K562 (cell line): ENCODE results near the gene XRCC3. TPM values are rescaled to one million over a fixed set of nuclear protein-coding genes. Genes with fewer than 3 reads are reported as not detected.

Experiments
- BRF1 ChIP-seq: IDR thresholded peaks from 3 replicates; pipeline ENCODE4 v1.6.1; 2011; ENCODE audit warnings: borderline replicate concordance, mild to moderate bottlenecking; ENCODE audit not compliant: insufficient read length; ENCODE audit errors: extremely low read depth
- CBX5 ChIP-seq: IDR thresholded peaks from 2 replicates; pipeline ENCODE4 v1.6.1; 2014; ENCODE audit warnings: low read depth, borderline replicate concordance
- E2F4 ChIP-seq: sonication (generic); formaldehyde crosslinking; IDR thresholded peaks from 2 replicates; pipeline ENCODE4 v1.8.0; 2022; ENCODE audit warnings: mild to moderate bottlenecking, low read depth, missing genetic modification reagents
- HNRNPK ChIP-seq: fragments of 200-400 bp; formaldehyde crosslinking; IDR thresholded peaks from one replicate; pipeline ENCODE4 v1.6.1; 2018; ENCODE audit warnings: mild to moderate bottlenecking, low read depth, low read length; ENCODE audit not compliant: poor library complexity, severe bottlenecking
- KLF1 ChIP-seq: fragments of 450-650 bp; IDR thresholded peaks from 2 replicates; pipeline ENCODE4 v1.6.1; 2016; ENCODE audit warnings: missing genetic modification characterization, missing compliant biosample characterization
- L3MBTL2 ChIP-seq: fragments of 450-650 bp; IDR thresholded peaks from 2 replicates; pipeline ENCODE4 v1.6.1; 2016; ENCODE audit warnings: mild to moderate bottlenecking, moderate library complexity
- NFIX ChIP-seq: fragments of 250-450 bp; sonication (Bioruptor Pico); IDR thresholded peaks from 2 replicates; pipeline ENCODE4 v1.4.0; 2020; ENCODE audit warnings: low read depth, mild to moderate bottlenecking, moderate library complexity
- POLR2G ChIP-seq: fragments of 200-400 bp; formaldehyde crosslinking; IDR thresholded peaks from 2 replicates; pipeline ENCODE4 v1.6.1; 2017; ENCODE audit warnings: low read depth, mild to moderate bottlenecking, antibody characterized with exemption, low read length, moderate library complexity
- RBM22 ChIP-seq: fragments of 200-400 bp; formaldehyde crosslinking; IDR thresholded peaks from 2 replicates; pipeline ENCODE4 v1.6.1; 2018; ENCODE audit warnings: low read length, low read depth; ENCODE audit not compliant: poor library complexity, severe bottlenecking
- SMAD2 ChIP-seq: fragments of 150-350 bp; IDR thresholded peaks from 2 replicates; pipeline ENCODE4 v1.6.1; 2014; ENCODE audit warnings: low read depth, mild to moderate bottlenecking, low read length
- THAP12 ChIP-seq: fragments of 250-450 bp; sonication (Bioruptor Pico); IDR thresholded peaks from 2 replicates; pipeline ENCODE4 v1.9.0; 2021; ENCODE audit warnings: mild to moderate bottlenecking, inconsistent platforms
- THRAP3 ChIP-seq: fragments of 450-650 bp; IDR thresholded peaks from 2 replicates; pipeline ENCODE4 v1.6.1; 2016; ENCODE audit warnings: mild to moderate bottlenecking, inconsistent platforms, borderline replicate concordance
- ZFP36 ChIP-seq: fragments of 150-350 bp; IDR thresholded peaks from 2 replicates; pipeline ENCODE4 v1.6.1; 2018; ENCODE audit warnings: low read length, low read depth; ENCODE audit not compliant: partially characterized antibody
- ZNF589 ChIP-seq: fragments of 200-800 bp; sonication (Bioruptor generic); IDR thresholded peaks from 2 replicates; pipeline ENCODE4 v1.6.1; 2016; ENCODE audit warnings: low read depth, missing genetic modification characterization, missing compliant biosample characterization
- ZNF77 ChIP-seq: fragments of 250-450 bp; sonication (Bioruptor Pico); IDR thresholded peaks from 2 replicates; pipeline ENCODE4 v1.5.0; 2020
- polyA plus RNA-seq, 8 experiments: library from polyadenylated mRNA; depleted of rRNA in 4 of 8; stranded (reverse) in 5 of 8; unstranded in 3 of 8; fragments of >200 nt; fragmentation: Nextera tagmentation in 2 of 8; fragmentation: Illumina TruSeq in 1 of 8; extraction: Ambion mirVana in 2 of 8; extraction: Trizol in 1 of 8; gene quantifications; 2 replicates each; pipeline versions ENCODE4 v1.2.1 to v1.2.3, GENCODE V29; 2011 to 2014; ENCODE audit warnings: inconsistent platforms in 1 of 8, missing spikeins in 1 of 8
- total RNA-seq, 7 experiments: library from RNA; depleted of rRNA in 6 of 7; stranded (reverse); fragments of >200 nt in 6 of 7; fragmentation: Illumina TruSeq in 2 of 7; extraction: Trizol in 2 of 7; gene quantifications; 2 replicates each; pipeline versions ENCODE4 v1.2.1 to v1.2.3, GENCODE V29; 2011 to 2021; ENCODE audit warnings: low replicate concordance in 1 of 7
- TF ChIP-seq, protein P1 (sequence below): fragments of 450-650 bp; IDR thresholded peaks from 2 replicates; pipeline ENCODE4 v1.6.1; 2016; ENCODE audit warnings: mild to moderate bottlenecking
- TF ChIP-seq, protein P2 (sequence below): fragments of 450-650 bp; IDR thresholded peaks from 2 replicates; pipeline ENCODE4 v1.6.1; 2017; ENCODE audit warnings: mild to moderate bottlenecking, moderate library complexity

XRCC3 gene
- total and polyA plus RNA-seq, 9 of the 15 experiments (the other 6 are each of a cell fraction or from before 2014, with no cell fraction given), result 0.34 to 59.3 (median 30.3) TPM

DNA sequence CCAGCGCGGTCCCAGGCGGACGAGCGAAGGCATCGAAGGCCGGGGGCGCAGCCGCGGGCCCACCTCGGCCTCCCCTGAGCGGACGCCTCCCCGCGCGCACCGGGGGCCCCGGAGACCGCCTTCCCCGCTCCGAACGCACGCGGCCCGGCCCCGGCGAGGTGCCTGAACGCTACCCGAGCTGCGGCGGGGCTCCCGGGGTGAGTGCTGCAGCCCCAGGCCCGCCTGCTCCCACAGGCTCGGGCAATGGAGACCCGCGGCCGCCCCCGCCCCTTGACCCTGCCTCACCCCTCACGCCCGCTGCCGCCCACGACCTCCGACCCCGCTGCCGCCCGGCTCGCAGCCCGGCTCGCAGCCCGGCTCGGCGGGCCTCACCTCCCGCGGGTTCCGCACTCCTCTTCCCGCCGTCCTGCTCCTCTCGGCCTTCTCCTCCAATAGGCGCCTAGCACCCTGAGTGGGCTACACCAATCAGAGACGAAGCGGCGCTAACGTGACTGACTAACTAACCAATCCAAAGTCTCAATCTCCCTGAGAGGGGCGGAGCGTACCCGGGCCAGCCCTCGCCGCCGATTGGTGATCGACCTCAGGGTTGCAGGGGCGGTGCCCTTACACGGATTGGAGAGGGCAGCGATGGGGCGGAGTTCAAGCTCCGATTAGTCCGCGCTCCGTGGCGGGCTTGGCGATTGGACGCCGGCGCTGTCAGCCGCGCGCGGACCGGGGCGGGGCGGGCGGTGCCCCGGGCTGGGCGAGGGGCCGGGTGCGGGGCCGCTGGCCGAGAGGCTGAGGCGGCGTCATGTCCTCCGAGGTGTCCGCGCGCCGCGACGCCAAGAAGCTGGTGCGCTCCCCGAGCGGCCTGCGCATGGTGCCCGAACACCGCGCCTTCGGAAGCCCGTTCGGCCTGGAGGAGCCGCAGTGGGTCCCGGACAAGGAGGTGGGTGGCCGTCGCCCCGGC is at the start of gene XRCC3, which contains the start of gene ZFYVE21 (continued):
- TF ChIP-seq E2F4 (peak; percentile 87; the same call in 1 of the 2 replicates), RBM22 (no peak), SMAD2 (no peak), HNRNPK (no peak), ZFP36 (no peak), THRAP3 (no peak), ZNF77 (no peak), CBX5 (no peak), ZNF589 (CRISPR knock-in tag) (no peak), BRF1 (no peak), L3MBTL2 (peak; percentile 92), KLF1 (0 out of 2 replicates have a peak, but pooled peaks have one; percentile 30), POLR2G (peak; percentile 93), THAP12 (CRISPR knock-in tag) (peak; percentile 34; the same call in 1 of the 2 replicates), NFIX (CRISPR knock-in tag) (no peak)
- TF ChIP-seq, protein P1, sequence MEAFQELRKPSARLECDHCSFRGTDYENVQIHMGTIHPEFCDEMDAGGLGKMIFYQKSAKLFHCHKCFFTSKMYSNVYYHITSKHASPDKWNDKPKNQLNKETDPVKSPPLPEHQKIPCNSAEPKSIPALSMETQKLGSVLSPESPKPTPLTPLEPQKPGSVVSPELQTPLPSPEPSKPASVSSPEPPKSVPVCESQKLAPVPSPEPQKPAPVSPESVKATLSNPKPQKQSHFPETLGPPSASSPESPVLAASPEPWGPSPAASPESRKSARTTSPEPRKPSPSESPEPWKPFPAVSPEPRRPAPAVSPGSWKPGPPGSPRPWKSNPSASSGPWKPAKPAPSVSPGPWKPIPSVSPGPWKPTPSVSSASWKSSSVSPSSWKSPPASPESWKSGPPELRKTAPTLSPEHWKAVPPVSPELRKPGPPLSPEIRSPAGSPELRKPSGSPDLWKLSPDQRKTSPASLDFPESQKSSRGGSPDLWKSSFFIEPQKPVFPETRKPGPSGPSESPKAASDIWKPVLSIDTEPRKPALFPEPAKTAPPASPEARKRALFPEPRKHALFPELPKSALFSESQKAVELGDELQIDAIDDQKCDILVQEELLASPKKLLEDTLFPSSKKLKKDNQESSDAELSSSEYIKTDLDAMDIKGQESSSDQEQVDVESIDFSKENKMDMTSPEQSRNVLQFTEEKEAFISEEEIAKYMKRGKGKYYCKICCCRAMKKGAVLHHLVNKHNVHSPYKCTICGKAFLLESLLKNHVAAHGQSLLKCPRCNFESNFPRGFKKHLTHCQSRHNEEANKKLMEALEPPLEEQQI, result no peak
- TF ChIP-seq, protein P2, sequence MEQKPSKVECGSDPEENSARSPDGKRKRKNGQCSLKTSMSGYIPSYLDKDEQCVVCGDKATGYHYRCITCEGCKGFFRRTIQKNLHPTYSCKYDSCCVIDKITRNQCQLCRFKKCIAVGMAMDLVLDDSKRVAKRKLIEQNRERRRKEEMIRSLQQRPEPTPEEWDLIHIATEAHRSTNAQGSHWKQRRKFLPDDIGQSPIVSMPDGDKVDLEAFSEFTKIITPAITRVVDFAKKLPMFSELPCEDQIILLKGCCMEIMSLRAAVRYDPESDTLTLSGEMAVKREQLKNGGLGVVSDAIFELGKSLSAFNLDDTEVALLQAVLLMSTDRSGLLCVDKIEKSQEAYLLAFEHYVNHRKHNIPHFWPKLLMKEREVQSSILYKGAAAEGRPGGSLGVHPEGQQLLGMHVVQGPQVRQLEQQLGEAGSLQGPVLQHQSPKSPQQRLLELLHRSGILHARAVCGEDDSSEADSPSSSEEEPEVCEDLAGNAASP, result no peak
